ENCODE measurements around the gene UBE2H. TPM values are rescaled to one million over a fixed set of nuclear protein-coding genes. Genes with fewer than 3 reads are reported as not detected.

The UBE2H gene
- total RNA-seq, 4 donors from 2014 or later = 57.2 to 92.6 (median 85.7) TPM

DNA sequence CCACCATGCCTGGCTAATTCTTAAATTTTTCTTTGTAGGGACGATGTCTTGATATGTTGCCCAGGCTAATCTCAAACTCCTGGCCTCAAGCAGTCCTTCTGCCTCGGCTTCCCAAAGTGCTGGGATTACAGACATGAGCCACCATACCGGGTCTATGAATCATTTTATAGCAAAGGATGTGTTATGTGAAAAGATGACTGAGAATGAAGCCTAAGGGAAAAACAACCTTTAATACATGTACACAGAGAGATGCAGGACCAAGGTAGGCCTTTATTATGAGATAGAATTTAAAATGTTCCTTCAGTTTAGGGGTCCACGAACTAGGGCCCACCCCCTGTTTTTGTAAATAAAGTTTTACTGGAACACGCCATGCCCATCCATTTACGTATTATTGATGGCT lies 41.0 kb downstream of the UBE2H start:
- TF ChIP-seq CTCF (IDR thresholded peaks at IDR 0.05) = no peak
- ATAC-seq (ENCODE audit: low FRiP score) (no peak), DNase-seq (ENCODE audit: low spot score) (no peak)

DNA sequence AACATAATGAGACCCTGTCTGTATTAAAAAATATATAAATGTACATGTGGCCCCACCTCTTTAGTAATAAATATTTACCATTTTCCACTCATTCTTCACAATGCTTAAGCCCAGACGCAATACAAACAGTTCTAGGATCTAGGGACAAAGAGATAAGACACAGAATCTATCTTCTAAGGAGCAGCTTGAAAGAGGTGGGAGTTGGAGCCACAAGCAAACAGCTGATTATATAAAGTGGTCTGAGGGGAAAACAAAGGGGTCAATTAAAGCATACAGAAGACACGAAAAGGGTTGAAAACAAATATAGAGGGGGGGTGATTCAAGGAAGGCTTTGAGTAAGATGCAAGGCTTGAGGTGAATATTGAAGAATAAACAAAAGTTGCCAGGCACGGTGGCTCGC lies 43.1 kb downstream of the UBE2H start:
- DNase-seq (ENCODE audit: low spot score) (no peak), ATAC-seq (ENCODE audit: low FRiP score) (no peak)
- no peak for TF ChIP-seq CTCF (IDR thresholded peaks at IDR 0.05)

DNA sequence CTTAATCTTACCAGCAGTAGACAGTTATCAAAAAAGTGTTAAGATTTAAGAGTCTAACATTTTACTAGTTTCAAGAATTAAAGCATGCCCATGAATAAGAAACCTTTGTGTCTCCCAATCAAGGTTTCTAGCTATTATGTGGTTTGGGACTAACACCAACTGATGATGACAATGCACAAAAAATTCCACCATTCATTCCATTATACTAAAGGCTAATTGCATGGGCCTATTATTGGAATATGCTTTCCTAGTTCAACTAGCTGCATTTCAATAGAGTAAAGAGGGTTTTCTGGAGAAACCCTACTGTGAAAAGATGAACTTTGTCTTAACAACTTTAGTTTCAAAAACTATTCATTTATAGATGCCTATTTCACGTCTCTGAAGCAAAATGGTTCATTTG lies 44.6 kb downstream of the UBE2H start:
- TF ChIP-seq CTCF (IDR thresholded peaks at IDR 0.05) = no peak
- no peak for DNase-seq (ENCODE audit: low spot score)
- ATAC-seq (ENCODE audit: low FRiP score) = no peak

DNA sequence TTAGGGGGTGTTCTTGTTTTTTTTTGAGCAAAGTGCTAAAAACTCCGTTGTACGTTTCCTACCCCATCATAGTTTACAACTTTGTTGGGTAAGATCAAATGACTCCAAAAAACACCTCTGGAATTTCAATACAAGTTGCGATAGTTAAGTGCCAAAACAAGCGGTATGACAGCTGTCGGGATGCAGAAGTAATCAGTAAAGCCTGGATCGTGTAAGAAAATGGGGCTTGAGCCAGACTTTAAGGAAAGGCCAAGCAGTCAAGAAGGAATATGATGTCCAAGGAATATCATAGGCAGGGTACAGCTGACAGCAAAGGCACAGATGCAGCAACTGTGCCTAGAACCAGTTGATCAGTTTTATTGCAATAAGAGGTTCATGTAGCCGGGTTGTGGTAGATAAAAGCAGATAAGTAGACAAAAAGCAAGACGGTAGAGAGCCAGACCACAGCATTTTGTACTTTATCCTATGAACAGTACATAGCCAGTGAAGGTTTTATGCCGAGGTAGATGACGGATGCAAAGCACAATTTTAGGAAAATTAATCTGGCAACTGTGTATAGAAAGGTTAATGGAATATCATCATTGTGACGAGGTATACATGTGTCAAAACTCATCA lies 45.5 kb downstream of the UBE2H start:
- DNase-seq (ENCODE audit: low spot score) = no peak
- no peak for ATAC-seq (ENCODE audit: low FRiP score)
- TF ChIP-seq CTCF (IDR thresholded peaks at IDR 0.05) = no peak

DNA sequence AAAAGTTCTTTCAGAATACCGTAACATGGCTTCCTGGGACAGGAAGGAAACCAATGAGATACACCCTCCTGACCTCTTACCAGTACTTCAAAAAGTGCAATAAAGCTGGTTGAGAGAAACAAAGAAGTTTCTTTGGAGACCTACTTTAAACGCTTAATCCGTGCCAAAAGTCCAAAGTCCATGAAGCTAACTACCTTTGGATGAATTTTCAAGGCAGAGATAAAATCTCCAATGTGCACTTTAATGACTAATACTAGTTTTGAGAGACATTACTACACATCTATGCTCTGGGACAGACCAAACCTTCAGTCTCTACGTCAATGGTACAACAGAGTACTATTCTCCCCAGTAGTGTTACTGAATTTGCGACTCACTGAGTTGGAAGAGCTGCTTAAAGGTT lies 46.1 kb downstream of the UBE2H start:
- ATAC-seq (ENCODE audit: low FRiP score) (no peak), DNase-seq (ENCODE audit: low spot score) (no peak)
- TF ChIP-seq CTCF (IDR thresholded peaks at IDR 0.05) = no peak

DNA sequence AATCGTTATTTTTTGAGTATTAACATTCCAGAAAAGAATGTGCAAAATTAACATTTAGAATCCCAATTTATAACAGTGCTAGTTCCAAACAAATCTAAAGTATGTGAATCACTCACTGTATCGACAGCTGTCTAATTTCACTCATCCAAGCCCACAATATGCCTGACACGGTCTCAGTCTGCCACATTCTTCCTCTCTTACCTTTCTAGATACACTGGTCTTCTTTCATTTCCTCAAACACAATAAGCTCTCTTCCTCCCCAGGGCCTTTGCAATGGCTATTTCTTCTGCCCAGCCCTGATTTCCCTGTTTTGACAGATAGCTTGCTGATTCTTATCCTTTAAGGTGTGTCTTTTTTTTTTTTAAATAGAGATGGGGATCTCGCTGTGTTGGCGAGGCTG lies 48.8 kb downstream of the UBE2H start:
- no peak for DNase-seq (ENCODE audit: low spot score)
- no peak for ATAC-seq (ENCODE audit: low FRiP score)
- no peak for TF ChIP-seq CTCF (IDR thresholded peaks at IDR 0.05)

DNA sequence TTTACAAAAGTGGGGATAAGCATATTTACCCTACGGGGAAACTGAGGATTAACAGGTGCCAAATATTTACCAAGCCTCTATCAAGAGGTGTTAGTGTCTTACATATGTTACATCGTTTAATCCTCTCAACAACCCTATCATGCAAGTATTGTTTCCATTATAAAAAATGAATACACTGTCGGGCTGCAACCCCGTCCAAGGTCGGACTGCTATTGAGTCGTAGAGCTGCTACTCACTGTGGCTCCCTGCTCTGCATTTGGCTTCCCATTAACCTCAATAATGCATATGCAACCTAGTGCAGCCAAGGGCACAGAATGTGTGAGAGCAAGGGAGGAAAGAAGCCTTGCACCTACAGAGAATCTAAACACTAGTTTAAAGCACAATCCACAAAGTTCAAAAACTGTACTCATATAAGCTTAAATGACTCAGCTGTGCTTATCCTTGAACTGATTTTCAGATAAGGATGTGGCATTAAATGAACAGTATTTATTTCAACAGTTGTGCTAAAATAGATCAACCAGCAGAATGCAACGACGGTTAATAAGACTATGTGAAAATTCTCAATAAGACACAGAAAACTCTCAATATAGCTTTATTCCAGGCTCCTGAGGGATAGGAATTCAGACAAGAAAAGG lies 49.9 kb downstream of the UBE2H start:
- ATAC-seq (ENCODE audit: low FRiP score) (no peak), DNase-seq (ENCODE audit: low spot score) (no peak)
- no peak for TF ChIP-seq CTCF (IDR thresholded peaks at IDR 0.05)

Data from omental fat pad (tissue), 4 donors.